Measurements from ENCODE around the gene QARS1. TPM values are rescaled to one million over a fixed set of nuclear protein-coding genes. Genes with fewer than 3 reads are reported as not detected.

QARS1 gene
- total RNA-seq, 1 experiment from 2014 or later = 150 TPM

DNA sequence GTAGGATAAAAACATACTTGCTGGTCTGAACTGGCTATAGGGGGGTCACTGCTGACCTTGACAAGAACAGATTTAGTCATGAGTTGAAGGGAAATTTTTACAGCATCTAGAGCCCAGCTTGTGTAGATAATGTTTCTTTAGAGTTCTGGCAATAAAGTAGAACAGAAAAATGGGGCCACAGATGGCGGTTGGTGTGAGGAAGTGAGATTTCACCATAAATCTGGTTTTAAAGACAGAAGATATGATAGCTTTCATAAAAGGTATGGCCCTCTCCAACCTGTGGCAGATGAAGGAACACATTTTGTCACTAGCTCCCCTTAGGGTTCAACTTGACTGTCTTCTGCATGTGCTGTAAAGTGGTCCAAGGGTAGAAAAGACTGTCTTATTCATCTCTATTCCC is 51.0 kb downstream of the QARS1 start:
- no peak for DNase-seq (ENCODE audit: low spot score)

Other genes starting within 250 kb of the QARS1 start
- 11.1 and 15.5 TPM in 2 replicates for gene SLC25A20, start 205.9 kb downstream of the QARS1 start, total RNA-seq (2014; rRNA removed; shearing (Covaris generic))
- gene ARIH2, start 185.9 kb downstream of the QARS1 start, total RNA-seq (2014; rRNA removed; shearing (Covaris generic)) = 62.7 and 82.2 TPM in 2 replicates
- 12.8 and 22.0 TPM in 2 replicates for gene P4HTM, start 114.5 kb downstream of the QARS1 start, total RNA-seq (2014; rRNA removed; shearing (Covaris generic))
- 25.3 and 29.6 TPM in 2 replicates for gene WDR6, start 97.4 kb downstream of the QARS1 start, total RNA-seq (2014; rRNA removed; shearing (Covaris generic))
- gene DALRD3, start 86.2 kb downstream of the QARS1 start, total RNA-seq (2014; rRNA removed; shearing (Covaris generic)) = 31.4 and 44.1 TPM in 2 replicates
- 80.9 and 87.8 TPM in 2 replicates for gene NDUFAF3, start 82.6 kb downstream of the QARS1 start, total RNA-seq (2014; rRNA removed; shearing (Covaris generic))
- 314 and 330 TPM in 2 replicates for gene IMPDH2, start 75.4 kb downstream of the QARS1 start, total RNA-seq (2014; rRNA removed; shearing (Covaris generic))
- 36.3 and 47.4 TPM in 2 replicates for gene QRICH1, start 10.7 kb downstream of the QARS1 start, total RNA-seq (2014; rRNA removed; shearing (Covaris generic))
- gene USP19, start 16.1 kb upstream of the QARS1 start, total RNA-seq (2014; rRNA removed; shearing (Covaris generic)) = 18.4 and 18.5 TPM in 2 replicates
- gene LAMB2, start 28.3 kb upstream of the QARS1 start, total RNA-seq (2014; rRNA removed; shearing (Covaris generic)) = 40.7 and 43.8 TPM in 2 replicates
- 24.1 and 25.4 TPM in 2 replicates for gene CCDC71, start 61.6 kb upstream of the QARS1 start, total RNA-seq (2014; rRNA removed; shearing (Covaris generic))
- gene KLHDC8B, start 66.8 kb upstream of the QARS1 start, total RNA-seq (2014; rRNA removed; shearing (Covaris generic)) = 2.0 and 2.5 TPM in 2 replicates
- 0.16 and 0.97 TPM in 2 replicates for gene C3orf62, start 172.5 kb upstream of the QARS1 start, total RNA-seq (2014; rRNA removed; shearing (Covaris generic))
- gene USP4, start 235.3 kb upstream of the QARS1 start, total RNA-seq (2014; rRNA removed; shearing (Covaris generic)) = 2.7 and 6.5 TPM in 2 replicates

Measured in H4 (cell line).